K562 (cell line): Measurements from ENCODE around the gene NUCB2. TPM values are rescaled to one million over a fixed set of nuclear protein-coding genes. Genes with fewer than 3 reads are reported as not detected.

ENCODE experiments used
- ATAC-seq: fragments of 200-7000 bp; cut with Tn5 transposase; 3 replicates; pipeline ENCODE4 v1.9.1; 2020; ENCODE audit warnings: moderate library complexity
- BruUV-seq: library from RNA; stranded (reverse); fragments of 400-500 nt; replicated peaks from 2 replicates; lab custom pipeline; 2021; lab: Mats Ljungman, UMichigan
- CTCF ChIA-PET: fragments of 300-600 bp; formaldehyde crosslinking; extraction: SDS; loops from one replicate; lab custom pipeline; 2021; ENCODE audit warnings: low intra/inter-chr PET ratio; lab: Yijun Ruan, JAX
- POLR2A ChIA-PET: fragments of 300-600, 350-650 bp; sonication (Branson Sonifier 250); formaldehyde crosslinking; extraction: SDS; loops from one replicate; lab custom pipeline; 2021; ENCODE audit warnings: antibody characterized with exemption, inconsistent platforms; lab: Yijun Ruan, JAX
- DNase-seq, 4 experiments: peaks; one replicate each; pipeline versions ENCODE4 v3.0.0 to v3.0.0-alpha.2; 2011 to 2018; ENCODE audit warnings: low spot score in 3 of 4, mixed read lengths in 3 of 4; ENCODE audit errors: extremely low read depth in 1 of 4
- FAIRE-seq: peaks from 2 replicates; lab custom pipeline; 2011; peaks lifted over from hg19 to GRCh38; lab: Jason Lieb, UNC
- H2AFZ ChIP-seq: 2 replicates; pipeline ENCODE4 v1.6.0; 2011; ENCODE audit warnings: low read depth, low read length, control low read depth, inconsistent platforms
- H3K27ac ChIP-seq: fragments of 200-600 bp; 3 replicates; pipeline ENCODE4 v1.8.0; 2011; ENCODE audit warnings: low read depth, mild to moderate bottlenecking, control low read depth, inconsistent platforms, low read length, moderate library complexity, mixed read lengths; ENCODE audit errors: extremely low read depth
- H3K27me3 ChIP-seq, 2 experiments: fragments of 300-600 bp in 1 of 2; 2 replicates in 1 of 2; 3 replicates in 1 of 2; pipeline versions ENCODE4 v1.6.0 to v1.8.0; 2011; ENCODE audit warnings: inconsistent platforms in 2 of 2, low read length in 2 of 2, mild to moderate bottlenecking in 1 of 2, mixed read lengths in 1 of 2, moderate library complexity in 1 of 2; ENCODE audit not compliant: control insufficient read depth in 2 of 2, insufficient read depth in 2 of 2
- H3K36me3 ChIP-seq: fragments of 300-600 bp; 3 replicates; pipeline ENCODE4 v1.8.0; 2011; ENCODE audit warnings: mild to moderate bottlenecking, low read length, inconsistent platforms; ENCODE audit not compliant: control insufficient read depth, insufficient read depth
- H3K4me1 ChIP-seq, 2 experiments: fragments of 200-600 bp in 1 of 2; replicated peaks in 1 of 2; 2 replicates in 1 of 2; 3 replicates in 1 of 2; pipeline versions ENCODE4 v1.5.1 to v1.8.0; 2011; ENCODE audit warnings: inconsistent platforms in 2 of 2, low read length in 2 of 2, mild to moderate bottlenecking in 1 of 2, mixed read lengths in 1 of 2, moderate library complexity in 1 of 2; ENCODE audit not compliant: control insufficient read depth in 2 of 2, insufficient read depth in 2 of 2
- H3K4me2 ChIP-seq: 2 replicates; pipeline ENCODE4 v1.6.1; 2011; ENCODE audit warnings: low read length, control low read depth, inconsistent platforms, mixed read lengths; ENCODE audit not compliant: insufficient read depth
- H3K4me3 ChIP-seq: fragments of 200-600 bp; sonication (generic), shearing (Covaris generic); 2 replicates; pipeline ENCODE4 v1.5.1; 2016; ENCODE audit warnings: control low read depth, inconsistent platforms
- H3K79me2 ChIP-seq: fragments of 200-600 bp; 3 replicates; pipeline ENCODE4 v1.8.0; 2011; ENCODE audit warnings: low read length, inconsistent platforms; ENCODE audit not compliant: control insufficient read depth, insufficient read depth
- H3K9ac ChIP-seq, 2 experiments: 2 replicates each; pipeline versions ENCODE4 v1.6.0 to v1.6.1; 2011; ENCODE audit warnings: low read depth in 2 of 2, low read length in 2 of 2, control low read depth in 1 of 2, inconsistent platforms in 1 of 2, mild to moderate bottlenecking in 1 of 2, mixed read lengths in 1 of 2; ENCODE audit not compliant: insufficient read depth in 1 of 2
- H3K9me1 ChIP-seq: one replicate; pipeline ENCODE4 v1.6.0; 2011; ENCODE audit warnings: inconsistent platforms, mild to moderate bottlenecking, low read length, moderate library complexity; ENCODE audit not compliant: control insufficient read depth, insufficient read depth
- H3K9me3 ChIP-seq: replicated peaks from 2 replicates; pipeline ENCODE4 v1.5.1; 2011; ENCODE audit warnings: low read depth, low read length, inconsistent platforms; ENCODE audit not compliant: control insufficient read depth, insufficient read depth
- H4K20me1 ChIP-seq: replicated peaks from 2 replicates; pipeline ENCODE4 v1.6.1; 2011; ENCODE audit warnings: low read length, inconsistent platforms, mixed read lengths; ENCODE audit not compliant: control insufficient read depth, insufficient read depth
- KLF6 ChIP-seq: fragments of 250-450 bp; sonication (Bioruptor Pico); IDR thresholded peaks from 2 replicates; pipeline ENCODE4 v1.4.0; 2020; ENCODE audit warnings: mild to moderate bottlenecking, moderate library complexity, borderline replicate concordance
- OTX1 ChIP-seq: fragments of 450-650 bp; formaldehyde crosslinking; IDR thresholded peaks from 2 replicates; pipeline ENCODE4 v1.4.0; 2022; ENCODE audit warnings: mild to moderate bottlenecking
- PURB ChIP-seq: sonication (generic); formaldehyde crosslinking; IDR thresholded peaks from 2 replicates; pipeline ENCODE4 v1.9.0; 2021; ENCODE audit warnings: low read depth, mild to moderate bottlenecking, missing genetic modification reagents
- RAD51 ChIP-seq: fragments of 450-650 bp; IDR thresholded peaks from 2 replicates; pipeline ENCODE4 v1.7.1; 2016; ENCODE audit warnings: low read depth, mild to moderate bottlenecking, borderline replicate concordance
- RUNX1 ChIP-seq: sonication (generic); IDR thresholded peaks from 2 replicates; pipeline ENCODE4 v1.6.1; 2016; ENCODE audit warnings: antibody characterized with exemption, low read depth
- STAT5B ChIP-seq: fragments of 250-450 bp; sonication (Bioruptor Pico); IDR thresholded peaks from 2 replicates; pipeline ENCODE4 v1.8.0; 2021; ENCODE audit warnings: mild to moderate bottlenecking, inconsistent platforms
- VEZF1 ChIP-seq: fragments of 200-800 bp; sonication (Bioruptor generic); IDR thresholded peaks from 2 replicates; pipeline ENCODE4 v1.6.1; 2017; ENCODE audit warnings: missing genetic modification characterization, missing compliant biosample characterization
- WGBS: fragments of 100-300 bp; shearing (Covaris generic); methylation state at CpG from one replicate; pipeline ENCODE4 v1.1.6; 2016; ENCODE audit warnings: low coverage, mixed read lengths; ENCODE audit not compliant: insufficient coverage; ENCODE audit errors: missing lambda C conversion rate; 5-methylcytosine and 5-hydroxymethylcytosine counted together
- in situ Hi-C: fragments of 300-500 bp; cut with MboI; formaldehyde crosslinking; loops from 4 replicates; pipeline ENCODE4 v1.15.0; 2018; ENCODE audit warnings: inconsistent platforms, mixed read lengths
- intact Hi-C: fragments of 100-400 bp; cut with micrococcal nuclease; formaldehyde crosslinking; loops from 2 replicates; pipeline ENCODE4 v1.14.2; 2022
- polyA plus RNA-seq, 8 experiments: library from polyadenylated mRNA; depleted of rRNA in 4 of 8; stranded (reverse) in 5 of 8; unstranded in 3 of 8; fragments of >200 nt; fragmentation: Nextera tagmentation in 2 of 8; fragmentation: Illumina TruSeq in 1 of 8; extraction: Ambion mirVana in 2 of 8; extraction: Trizol in 1 of 8; gene quantifications; 2 replicates each; pipeline versions ENCODE4 v1.2.1 to v1.2.3, GENCODE V29; 2011 to 2014; ENCODE audit warnings: inconsistent platforms in 1 of 8, missing spikeins in 1 of 8
- total RNA-seq, 7 experiments: library from RNA; depleted of rRNA in 6 of 7; stranded (reverse); fragments of >200 nt in 6 of 7; fragmentation: Illumina TruSeq in 2 of 7; extraction: Trizol in 2 of 7; gene quantifications; 2 replicates each; pipeline versions ENCODE4 v1.2.1 to v1.2.3, GENCODE V29; 2011 to 2021; ENCODE audit warnings: low replicate concordance in 1 of 7

The NUCB2 gene
- total and polyA plus RNA-seq, 9 of the 15 experiments (the other 6 are each of a cell fraction or from before 2014, with no cell fraction given): 54.0 to 108 (median 84.6) TPM

DNA sequence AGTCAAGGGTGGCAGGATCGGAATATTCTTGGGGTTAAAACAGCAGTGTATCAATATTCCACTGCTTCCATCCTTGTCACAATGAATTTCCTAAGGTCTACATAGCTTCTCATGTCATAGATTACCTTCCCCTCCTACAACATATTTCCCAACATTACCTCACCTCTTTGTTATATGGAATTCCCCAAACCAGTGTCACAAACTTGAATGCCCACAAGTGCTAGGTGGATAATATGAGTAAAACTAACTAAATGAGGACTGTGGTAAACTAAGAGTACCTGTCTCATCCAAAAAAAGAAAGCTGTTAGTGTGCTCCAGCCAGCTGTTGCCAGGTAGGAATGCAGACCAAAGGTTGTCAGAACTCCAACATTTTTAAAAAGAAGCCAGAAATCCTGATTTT is 17.0 kb upstream of the NUCB2 start:
- TF ChIP-seq RUNX1: no peak
- no peak for TF ChIP-seq VEZF1 (CRISPR knock-in tag)
- no peak for TF ChIP-seq RAD51
- TF ChIP-seq STAT5B: no peak
- TF ChIP-seq KLF6 (CRISPR knock-in tag): no peak
- no peak for TF ChIP-seq PURB
- TF ChIP-seq OTX1 (CRISPR knock-in tag): no peak
- BruUV-seq: no TSS peak
- Histone ChIP-seq H2AFZ (peak overlapping the region; percentile 49), H3K4me1 (peaks cover 8 to 16% of the 10 kb centered on the region in 2 experiments), H3K79me2 (no peaks in the 10 kb centered on the region), H4K20me1 (no peaks in the 10 kb centered on the region), H3K9me1 (no peaks in the 10 kb centered on the region), H3K36me3 (no peaks in the 10 kb centered on the region), H3K9ac (no peak overlapping the region), H3K27me3 (no peaks in the 10 kb centered on the region), H3K4me2 (no peak overlapping the region), H3K27ac (no peak overlapping the region), H3K9me3 (no peaks in the 10 kb centered on the region), H3K4me3 (no peak overlapping the region)
- in situ Hi-C loops (no loop called here), intact Hi-C loops (no loop called here)
- ATAC-seq (no peak), DNase-seq (no peak), FAIRE-seq (no peak)
- ChIA-PET POLR2A (interaction anchor here (1.0 kb wide), 1 partner anchor 10 kb away, joined by 3 read pairs; no protein-coding TSS in a partner anchor), CTCF (no interaction called here)
- 100% methylated on average over 1 of the region's 1 CpG for WGBS
